HG02610 (cell line): ENCODE data around the gene CPN2.

Experiments
- ATAC-seq: cut with Tn5 transposase; IDR thresholded peaks from one replicate; pipeline ENCODE4 v1.9.1; 2021; ENCODE audit warnings: mild to moderate bottlenecking, moderate library complexity; ENCODE audit not compliant: unreplicated experiment

CPN2 gene

DNA sequence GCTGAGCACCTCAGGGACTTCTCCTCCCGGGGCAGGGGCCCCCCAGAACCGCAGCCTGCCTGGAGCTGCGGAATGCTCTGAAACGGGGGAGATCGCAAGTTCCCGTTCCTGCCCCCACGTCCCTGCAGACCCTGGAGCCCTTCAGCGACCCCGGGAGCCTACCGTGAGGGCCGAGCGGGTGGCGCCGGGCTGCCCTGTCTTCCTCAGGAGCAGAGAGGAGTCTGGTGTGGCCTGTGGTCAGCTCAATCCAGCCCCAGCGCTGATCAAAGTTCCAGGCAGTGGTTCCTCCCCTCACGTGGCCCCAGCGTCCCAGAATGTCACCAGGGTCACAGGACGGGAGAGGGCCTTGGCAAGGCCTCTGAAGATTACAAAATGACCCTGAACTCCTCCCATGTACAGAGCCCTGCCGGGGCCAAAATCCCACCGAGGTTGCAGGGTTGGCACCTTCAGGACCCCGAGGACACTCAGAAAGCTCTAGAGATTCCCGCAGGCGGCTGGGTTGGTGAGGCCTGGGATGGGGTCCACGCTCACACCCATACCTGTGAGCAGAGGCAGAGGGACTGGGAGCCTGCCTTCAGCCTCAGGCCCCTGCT, at the start of gene CPN2:
TSS of gene CPN2 (minus strand) at position 249 of the 593 bp plus-strand sequence. CDS start 8,626 bp downstream, outside the sequence.
- no peak for ATAC-seq

- ATAC-seq, result no peak
Measured at GRCh38 chr3:194399874-194400411, 48.8 kb upstream of the CPN2 start.

- no peak for ATAC-seq
Measured at GRCh38 chr3:194399166-194399565, 48.0 kb upstream of the CPN2 start, which contains the start of gene GP5. Gene GP5 (minus strand): TSS chr3:194399266. CDS start chr3:194398282, 984 bp downstream.

DNA sequence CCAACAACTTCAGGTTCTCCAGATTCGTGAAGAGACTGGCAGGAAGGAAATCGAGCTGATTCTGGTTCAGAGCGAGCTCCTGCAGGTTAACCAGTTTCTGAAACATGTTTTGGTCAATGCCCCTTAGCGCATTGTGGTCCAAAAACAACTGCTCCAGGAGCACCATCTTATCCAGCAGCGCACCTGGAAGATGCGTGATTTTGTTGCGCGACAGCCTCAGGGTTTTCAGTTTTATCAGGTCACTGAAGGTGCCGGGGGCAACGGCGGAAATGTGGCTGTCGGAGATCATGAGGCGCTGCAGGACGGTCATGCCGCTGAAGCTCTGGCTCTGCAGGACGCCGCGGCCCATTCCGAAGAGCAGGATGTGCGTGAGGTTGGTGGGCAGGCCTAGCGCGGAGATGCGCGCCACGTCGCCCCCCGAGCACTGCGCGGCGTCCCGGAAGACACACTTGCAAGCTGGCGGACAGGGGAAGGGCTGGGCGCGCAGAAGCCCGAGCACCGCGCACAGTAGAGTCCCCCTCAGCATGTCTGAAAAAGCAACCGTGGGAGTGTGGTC, 46.7 kb upstream of the CPN2 start:
- no peak for ATAC-seq

DNA sequence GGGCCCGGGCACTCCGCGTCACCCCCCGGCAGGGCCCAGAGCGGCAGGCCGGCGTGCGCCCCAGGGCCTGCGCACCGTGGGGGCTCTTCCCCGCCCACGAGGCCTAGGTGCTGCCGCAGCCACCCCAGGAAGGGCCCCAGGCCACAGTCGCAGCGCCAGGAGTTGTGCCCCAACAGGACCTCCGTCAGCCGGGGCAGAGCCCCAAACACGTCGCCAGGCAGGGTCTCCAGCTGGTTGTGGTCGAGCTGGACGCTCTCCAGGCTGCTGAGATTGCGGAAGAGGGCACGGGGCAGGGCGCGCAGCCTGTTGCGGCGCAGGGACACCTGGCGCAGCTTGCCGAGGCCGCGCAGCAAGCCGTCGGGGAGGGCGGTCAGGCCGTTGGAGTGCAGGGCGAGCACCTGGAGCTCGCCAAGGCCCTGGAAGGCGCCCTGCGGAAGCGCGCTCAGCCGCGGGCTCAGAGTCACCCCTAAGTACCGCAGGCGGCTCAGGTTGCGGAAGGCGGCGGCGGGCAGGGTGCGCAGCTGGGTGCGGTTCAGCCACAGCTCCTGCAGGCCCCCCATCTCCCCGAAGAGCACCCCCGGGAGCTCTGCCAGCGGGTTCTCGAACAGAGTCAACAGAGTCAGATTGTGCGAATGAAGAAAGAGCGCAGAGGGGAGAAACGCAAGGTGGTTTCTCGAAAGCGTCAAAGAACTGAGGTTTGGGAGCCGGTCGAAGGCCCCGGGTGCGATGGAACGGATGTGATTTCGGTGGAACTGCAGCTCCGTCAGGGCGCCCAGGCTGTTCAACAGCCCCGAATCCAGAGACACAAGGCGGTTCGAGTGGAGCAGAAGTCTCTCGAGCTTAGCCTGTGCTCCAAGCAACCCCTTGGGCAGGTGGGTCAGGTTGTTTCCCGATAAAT, 46.0 kb upstream of the CPN2 start:
- no peak for ATAC-seq

GRCh38 chr3:194396539-194396858, 45.4 kb upstream of the CPN2 start:
- ATAC-seq, result no peak

DNA sequence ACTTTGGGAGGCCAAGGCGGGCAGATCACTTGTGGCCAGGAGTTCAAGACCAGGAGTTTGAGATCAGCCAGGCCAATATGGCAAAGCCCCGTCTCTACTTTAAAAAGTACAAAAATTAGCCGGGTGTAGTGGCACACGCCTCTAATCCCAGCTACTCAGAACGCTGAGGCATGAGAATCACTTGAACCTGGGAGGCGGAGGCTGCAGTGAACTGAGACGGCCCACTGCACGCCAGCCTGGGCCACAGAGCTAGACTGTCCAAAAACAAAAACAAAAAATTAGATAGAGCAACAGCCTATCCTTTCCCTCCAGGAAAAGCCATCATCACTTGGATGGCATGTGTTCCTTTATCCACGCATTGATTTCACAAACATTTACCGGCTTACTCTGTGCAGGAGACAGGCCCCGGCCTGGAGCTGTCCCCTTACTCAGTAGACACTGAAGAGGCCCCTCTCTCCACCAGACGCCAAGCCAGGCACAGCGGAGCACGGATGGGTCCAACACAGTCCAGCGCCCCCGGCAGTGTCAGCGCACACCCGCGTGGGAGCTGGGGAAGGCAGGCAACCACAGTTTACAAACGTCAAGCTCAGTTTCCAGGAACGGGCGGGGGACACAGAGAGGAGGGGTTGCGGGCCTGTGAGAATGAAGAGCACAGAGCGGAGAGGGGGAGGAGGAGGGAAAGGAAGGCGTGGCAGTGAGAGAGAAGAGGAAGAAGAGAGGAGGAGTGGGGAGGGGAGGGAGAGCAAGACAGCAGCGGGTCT, 44.8 kb upstream of the CPN2 start:
- no peak for ATAC-seq

- no peak for ATAC-seq
Measured at GRCh38 chr3:194395212-194395611, 44.1 kb upstream of the CPN2 start.

GRCh38 chr3:194392576-194392975, 41.4 kb upstream of the CPN2 start:
- no peak for ATAC-seq

GRCh38 chr3:194390835-194391234, 39.7 kb upstream of the CPN2 start:
- no peak for ATAC-seq

GRCh38 chr3:194389269-194389668, 38.1 kb upstream of the CPN2 start:
- no peak for ATAC-seq

DNA sequence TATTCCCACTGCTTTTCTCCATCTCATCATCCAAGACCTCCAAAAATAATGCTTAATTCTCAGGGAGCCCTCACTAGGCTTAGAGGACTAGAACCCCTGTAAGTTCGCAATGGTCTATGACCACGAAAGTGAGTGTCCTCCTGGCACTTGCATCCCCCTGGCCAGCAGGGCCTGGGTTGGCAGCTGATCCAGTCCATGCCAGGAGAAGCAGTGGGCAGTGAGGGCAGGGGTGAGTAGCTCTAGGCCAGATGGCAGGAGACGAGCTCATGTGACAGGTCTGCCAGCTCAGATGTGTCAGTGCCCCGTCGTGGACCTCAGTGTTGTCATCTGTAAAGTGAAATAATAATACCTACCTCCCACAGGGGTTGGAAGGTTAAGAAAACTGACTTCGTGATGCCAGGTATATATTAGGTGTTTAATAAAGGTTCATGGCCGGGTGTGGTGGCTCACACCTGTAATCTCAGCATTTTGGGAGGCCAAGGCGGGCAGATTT, 36.8 kb upstream of the CPN2 start:
- ATAC-seq, result no peak

GRCh38 chr3:194387276-194387675, 36.1 kb upstream of the CPN2 start:
- ATAC-seq, result no peak

DNA sequence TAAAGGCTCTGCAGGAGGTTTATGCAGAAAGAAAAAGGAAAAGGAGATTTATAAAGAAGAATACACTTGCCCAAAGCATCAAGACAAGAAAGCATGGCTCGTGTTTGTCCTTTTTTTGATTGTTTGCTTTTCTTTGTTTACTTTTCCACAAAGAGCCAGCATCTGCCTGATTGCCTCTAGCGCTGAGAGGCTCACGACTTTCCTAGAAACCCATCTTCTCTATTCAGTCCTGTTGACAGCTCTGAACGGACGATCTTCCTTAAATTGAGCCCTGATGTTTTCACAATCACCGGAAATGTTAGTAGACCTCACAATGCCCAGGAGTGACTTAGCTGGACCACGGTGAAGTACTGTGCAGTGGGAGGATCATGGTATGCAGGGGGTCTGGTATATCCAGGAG, 35.5 kb upstream of the CPN2 start:
- no peak for ATAC-seq

- ATAC-seq, result no peak
Measured at GRCh38 chr3:194386066-194386465, 34.9 kb upstream of the CPN2 start.

GRCh38 chr3:194384569-194385001, 33.5 kb upstream of the CPN2 start:
- ATAC-seq, result no peak

GRCh38 chr3:194384156-194384555, 33.0 kb upstream of the CPN2 start:
- ATAC-seq, result no peak

DNA sequence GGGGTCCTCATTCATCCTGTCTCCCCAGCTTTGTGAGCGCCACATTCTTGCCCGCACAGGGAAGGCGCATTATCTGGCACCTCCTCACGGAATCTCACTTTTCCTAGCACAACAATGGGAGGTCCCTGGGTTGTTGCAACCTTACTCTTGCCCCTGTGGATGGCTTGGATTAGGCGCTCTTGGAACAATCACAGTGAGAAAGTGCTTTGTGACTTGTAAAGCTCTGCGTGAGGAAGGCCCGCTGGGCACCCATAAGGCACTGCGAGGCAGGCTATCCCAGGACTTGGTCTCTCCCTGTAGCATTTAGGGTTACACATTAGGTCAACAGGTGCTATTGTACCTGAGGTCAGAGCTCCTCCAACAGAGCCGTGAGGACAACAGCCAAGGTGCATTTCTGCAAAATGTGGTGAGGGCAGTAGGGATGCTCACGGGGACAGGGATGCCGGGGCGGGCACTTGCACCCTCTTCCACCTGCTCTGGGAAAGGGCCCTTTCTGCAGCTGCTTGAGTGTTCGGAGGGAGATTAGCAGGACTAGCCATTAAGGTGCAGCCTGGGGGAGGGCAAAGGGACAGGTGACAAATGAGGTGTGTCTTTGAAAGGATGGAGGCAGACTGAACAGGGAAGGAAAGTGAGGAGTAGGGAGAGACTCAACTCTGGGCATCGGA, 32.3 kb upstream of the CPN2 start:
- no peak for ATAC-seq

- ATAC-seq, result no peak
Measured at GRCh38 chr3:194382892-194383223, 31.7 kb upstream of the CPN2 start.

DNA sequence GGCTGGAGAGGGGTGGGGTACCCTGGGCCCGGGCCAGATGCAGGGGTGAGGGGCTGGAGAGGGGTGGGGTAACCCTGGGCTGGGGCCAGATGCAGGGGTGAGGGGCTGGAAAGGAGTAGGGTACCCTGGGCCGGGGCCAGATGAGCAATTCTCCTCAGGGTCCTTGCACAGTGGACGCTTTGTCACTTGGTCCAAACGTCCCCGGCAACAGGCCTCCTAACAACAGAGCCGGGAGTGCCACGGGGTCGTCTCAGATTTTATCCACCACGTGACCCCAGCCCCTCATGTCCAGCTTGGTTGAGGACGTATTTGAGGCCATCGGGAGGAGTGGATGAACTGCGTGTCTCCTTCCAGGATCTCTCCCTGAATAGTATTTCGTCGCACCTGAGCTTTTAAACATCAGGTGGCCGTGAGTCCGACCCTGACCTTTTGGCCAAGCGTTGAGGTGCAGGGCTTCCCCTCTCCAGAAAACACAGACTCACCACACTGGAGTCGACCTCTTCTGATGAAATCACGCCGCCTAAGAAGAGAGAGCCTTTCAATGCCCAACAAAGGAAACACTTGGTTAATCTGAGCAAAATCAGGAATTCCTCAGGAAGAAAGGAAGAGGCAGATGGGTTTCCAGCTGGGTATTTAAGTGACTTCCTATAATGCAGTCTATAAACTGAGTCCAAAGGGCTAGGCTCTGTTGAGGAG, 31.2 kb upstream of the CPN2 start:
- no peak for ATAC-seq
